ENCODE data around the gene DR1. TPM values are rescaled to one million over a fixed set of nuclear protein-coding genes. Genes with fewer than 3 reads are reported as not detected.
A peak's percentile ranks its signal among the peaks of the same experiment; 100 is the strongest.

The DR1 gene
- polyA plus RNA-seq, 3 donors: 13.5 to 61.8 (median 61.0) TPM

- peak overlapping the region; percentile 24 to 99 for H3K4me3 Mint-ChIP-seq
- Histone ChIP-seq H2AFZ (ENCODE audit: insufficient read depth, low read depth, low read length, poor library complexity, severe bottlenecking) (no peak overlapping the region), H3K27ac (ENCODE audit: low read depth in 1 of 2, low read length in 2 of 2) (peak overlapping the region in 1 of 2 donors; percentile 98), H3K9me3 (replicated peaks in 1 of 2; ENCODE audit: control insufficient read depth in 1 of 2, insufficient read depth in 1 of 2, low read length in 2 of 2) (no peaks in the 10 kb centered on the region), H3K4me2 (replicated peaks; ENCODE audit: extremely low read depth, low read length, poor library complexity, severe bottlenecking) (peak overlapping the region; percentile 81), H3K79me2 (ENCODE audit: insufficient read depth, low read length) (peaks cover 89% of the 10 kb centered on the region), H3K36me3 (replicated peaks in 1 of 2; ENCODE audit: control insufficient read depth in 1 of 2, insufficient read depth in 2 of 2, low read length in 2 of 2) (peaks cover 9 to 13% of the 10 kb centered on the region in 2 donors), H3K4me1 (ENCODE audit: control insufficient read depth in 1 of 2, insufficient read depth in 2 of 2, low read length in 2 of 2) (peaks cover 23 to 43% of the 10 kb centered on the region in 2 donors), H4K20me1 (ENCODE audit: insufficient read depth, low read length) (peaks cover 67% of the 10 kb centered on the region), H3K4me3 (replicated peaks in 1 of 3; ENCODE audit: low read depth in 2 of 3, low read length in 3 of 3) (peak overlapping the region; percentile 80 to 99 (median 97)), H3K27me3 (ENCODE audit: control insufficient read depth in 2 of 2, insufficient read depth in 2 of 2, low read length in 2 of 2) (no peaks in the 10 kb centered on the region), H3K9ac (ENCODE audit: insufficient read depth, low read length, poor library complexity, severe bottlenecking) (peak overlapping the region; percentile 42)
- no peaks in the 10 kb centered on the region for H3K9me3 Mint-ChIP-seq
- no CpG with 5 or more reads among the region's 2 CpGs for WGBS (ENCODE audit: insufficient coverage)
- H3K4me1 Mint-ChIP-seq: peaks cover 51% of the 10 kb centered on the region
- H3K27ac Mint-ChIP-seq: peak overlapping the region in 2 of 7 donors; percentile 58 to 65
- TF ChIP-seq CTCF (IDR thresholded peaks at IDR 0.05): no peak
- peaks cover 10 to 13% of the 10 kb centered on the region in 2 donors for H3K36me3 Mint-ChIP-seq
- intact Hi-C loops (cut with micrococcal nuclease): loop anchor here (5.0 to 10.0 kb wide), 3 partner anchors 166 to 527 kb away; partner anchors contain the start of genes CCDC18 (in 1 of the 2), DNTTIP2 (in 1 of the 2) and TMED5 (in 1 of the 2)
- no peak for DNase-seq
- H3K27me3 Mint-ChIP-seq (ENCODE audit: low read depth in 3 of 3): no peaks in the 10 kb centered on the region
These were observed 2.5 kb downstream of the DR1 start for GRCh38 chr1:93348104-93348728.

GRCh38 chr1:93349231-93350135 lies 3.8 kb downstream of the DR1 start:
- H3K27ac ChIP-seq (ENCODE audit: low read depth in 1 of 2, low read length in 2 of 2): peak overlapping the region in 1 of 2 donors; percentile 20
- H3K27me3 ChIP-seq (ENCODE audit: control insufficient read depth in 2 of 2, insufficient read depth in 2 of 2, low read length in 2 of 2): no peaks in the 10 kb centered on the region
- no peak overlapping the region for H2AFZ ChIP-seq (ENCODE audit: insufficient read depth, low read depth, low read length, poor library complexity, severe bottlenecking)
- DNase-seq: no peak
- H3K79me2 ChIP-seq (ENCODE audit: insufficient read depth, low read length): peaks cover 97% of the 10 kb centered on the region
- peaks cover 23 to 43% of the 10 kb centered on the region in 2 donors for H3K4me1 ChIP-seq (ENCODE audit: control insufficient read depth in 1 of 2, insufficient read depth in 2 of 2, low read length in 2 of 2)
- H3K4me3 ChIP-seq (replicated peaks in 1 of 3; ENCODE audit: low read depth in 2 of 3, low read length in 3 of 3): peak overlapping the region in 1 of 3 experiments; percentile 97
- Mint-ChIP-seq H3K9me3 (no peaks in the 10 kb centered on the region), H3K4me1 (peaks cover 50% of the 10 kb centered on the region), H3K4me3 (peak overlapping the region; percentile 16 to 73), H3K36me3 (peaks cover 19% of the 10 kb centered on the region in 2 donors), H3K27me3 (ENCODE audit: low read depth in 3 of 3) (no peaks in the 10 kb centered on the region), H3K27ac (peak overlapping the region in 2 of 7 donors; percentile 57 to 70)
- peaks cover 22% of the 10 kb centered on the region in 2 donors for H3K36me3 ChIP-seq (replicated peaks in 1 of 2; ENCODE audit: control insufficient read depth in 1 of 2, insufficient read depth in 2 of 2, low read length in 2 of 2)
- intact Hi-C loops (cut with micrococcal nuclease): loop anchor here (5.0 to 10.0 kb wide), 3 partner anchors 167 to 525 kb away; partner anchors contain the start of genes CCDC18 (in 1 of the 2), DNTTIP2 (in 1 of the 2) and TMED5 (in 1 of the 2)
- no peak for TF ChIP-seq CTCF (IDR thresholded peaks at IDR 0.05)
- WGBS (ENCODE audit: insufficient coverage): no CpG with 5 or more reads among the region's 7 CpGs
- peaks cover 79% of the 10 kb centered on the region for H4K20me1 ChIP-seq (ENCODE audit: insufficient read depth, low read length)
- H3K9me3 ChIP-seq (replicated peaks in 1 of 2; ENCODE audit: control insufficient read depth in 1 of 2, insufficient read depth in 1 of 2, low read length in 2 of 2): no peaks in the 10 kb centered on the region
- no peak overlapping the region for H3K9ac ChIP-seq (ENCODE audit: insufficient read depth, low read length, poor library complexity, severe bottlenecking)
- peak overlapping the region; percentile 81 for H3K4me2 ChIP-seq (replicated peaks; ENCODE audit: extremely low read depth, low read length, poor library complexity, severe bottlenecking)
